Measurements from ENCODE around the gene XXYLT1.

The XXYLT1 gene

GRCh38 chr3:195267096-195267495 lies 3.9 kb downstream of the XXYLT1 start:
- no peak for DNase-seq (ENCODE audit: low read depth in 3 of 3)

GRCh38 chr3:195266428-195266827 lies 4.5 kb downstream of the XXYLT1 start:
- no peak for DNase-seq (ENCODE audit: low read depth in 3 of 3)

DNA sequence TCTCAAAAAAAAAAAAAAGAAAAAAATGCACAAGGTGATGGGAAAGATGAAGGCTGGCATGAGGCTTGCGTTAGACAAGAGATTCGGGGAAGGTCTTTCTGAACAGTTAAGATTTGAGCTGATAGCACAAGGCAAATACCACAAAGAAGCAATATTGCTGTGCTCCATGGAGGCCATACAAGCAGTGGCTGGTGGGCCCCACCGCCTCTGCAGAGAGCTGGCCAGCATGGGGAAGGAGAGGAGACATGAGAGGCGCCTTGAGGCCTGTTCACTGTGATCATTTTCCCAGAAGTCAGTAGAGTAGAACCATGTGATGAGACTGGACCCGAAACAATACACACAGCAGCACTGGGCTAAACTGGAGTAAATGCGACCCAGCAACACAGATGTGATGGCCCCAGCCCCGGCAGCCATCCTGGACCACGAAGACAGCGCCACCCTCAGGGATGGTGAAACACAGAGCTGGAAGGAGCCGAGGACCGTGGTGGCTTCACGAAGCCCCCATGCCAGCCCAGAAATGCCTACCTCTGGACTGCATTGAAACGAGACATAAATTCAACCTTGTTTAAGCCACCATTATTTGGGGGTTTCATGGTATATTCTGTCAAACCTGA lies 5.5 kb downstream of the XXYLT1 start:
- no peak for DNase-seq (ENCODE audit: low read depth in 3 of 3)

DNA sequence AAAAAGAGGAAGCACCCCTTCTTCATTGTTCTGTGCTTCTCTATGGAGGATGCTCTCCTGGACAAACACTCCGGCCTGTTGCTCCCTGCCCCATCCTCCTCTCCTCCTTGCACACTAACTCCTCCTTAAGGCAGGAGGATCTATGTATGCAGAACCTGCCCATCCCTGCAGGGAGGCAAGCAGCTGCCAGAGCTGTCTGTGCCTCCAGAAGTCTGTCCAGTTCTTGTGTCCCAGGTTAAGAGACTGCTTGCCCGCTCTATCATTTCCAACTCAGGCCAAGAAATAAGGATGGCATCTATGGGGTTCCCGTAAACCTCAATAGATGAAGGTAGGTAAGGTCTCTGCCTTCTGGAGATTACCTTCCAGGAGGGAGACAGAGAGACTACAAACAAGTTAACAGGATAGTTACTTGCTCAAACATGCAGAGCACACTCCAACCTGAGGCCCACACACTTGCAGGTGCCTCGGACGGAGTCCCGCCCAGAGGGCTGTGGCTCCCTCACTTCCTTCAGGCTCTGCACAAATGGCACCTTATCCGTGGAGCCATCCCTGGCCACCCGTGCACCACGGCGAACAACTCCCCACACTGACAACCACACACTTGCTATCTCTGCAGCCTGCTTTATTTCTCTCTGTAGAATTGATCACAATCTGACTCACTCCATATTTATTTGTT lies 6.9 kb downstream of the XXYLT1 start:
- no peak for DNase-seq (ENCODE audit: low read depth in 3 of 3)

DNA sequence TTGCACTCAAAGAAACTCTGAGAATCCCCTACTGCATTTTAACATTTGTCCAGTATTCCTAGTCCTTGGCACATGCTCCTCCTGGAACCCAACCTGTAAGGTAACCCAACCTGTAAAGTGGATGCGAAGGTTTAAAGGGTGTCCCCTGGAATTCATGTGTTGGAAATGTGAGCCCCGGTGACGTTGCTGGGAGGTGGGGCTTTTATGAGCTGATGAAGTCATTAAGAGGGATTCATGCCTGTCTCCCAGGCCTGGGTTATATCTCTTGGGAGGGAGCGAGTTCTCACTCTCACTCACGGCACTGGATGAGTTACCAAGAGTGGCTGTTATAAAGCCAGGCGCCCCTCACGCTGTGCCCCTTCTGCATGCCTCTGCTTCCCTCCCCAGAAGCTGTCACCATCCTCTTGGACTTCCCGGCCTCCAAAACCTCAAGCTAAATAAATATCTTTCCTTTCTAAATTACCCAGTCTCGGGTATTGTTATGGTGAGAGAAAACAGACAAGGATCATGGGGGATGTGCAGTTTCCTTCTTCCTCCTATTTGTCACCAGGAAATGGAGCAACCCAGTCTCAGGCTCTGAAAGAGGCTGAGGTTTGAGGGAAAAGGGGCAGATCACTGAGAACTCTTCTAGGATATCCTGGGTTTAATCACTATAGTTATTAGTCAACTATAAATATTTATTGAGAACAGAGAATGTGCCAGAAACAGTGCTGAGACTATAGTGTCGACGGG lies 7.6 kb downstream of the XXYLT1 start:
- no peak for DNase-seq (ENCODE audit: low read depth in 3 of 3)

DNA sequence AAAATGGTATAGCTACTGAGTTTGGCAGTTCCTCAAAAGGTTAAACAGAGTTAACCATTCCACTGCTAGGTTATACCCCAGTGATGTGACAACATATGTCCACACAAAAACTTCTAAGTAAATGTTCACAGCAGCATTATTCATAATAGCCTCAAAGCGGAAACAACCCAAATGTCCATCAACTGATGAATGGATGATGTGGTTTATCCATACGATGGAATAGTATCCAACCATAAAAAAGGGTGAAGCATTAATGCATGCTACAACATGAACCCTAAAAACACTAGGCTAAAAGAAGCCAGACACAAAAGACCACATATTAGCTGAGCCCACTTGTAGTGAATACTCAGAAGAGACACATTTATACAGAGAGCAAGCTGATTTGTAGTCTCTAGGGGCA lies 9.0 kb downstream of the XXYLT1 start:
- no peak for DNase-seq (ENCODE audit: low read depth in 3 of 3)

GRCh38 chr3:195260280-195260905 lies 10.6 kb downstream of the XXYLT1 start:
- DNase-seq (ENCODE audit: low read depth in 3 of 3): no peak

- DNase-seq (ENCODE audit: low read depth in 3 of 3): peak; percentile 70 to 84 (median 72)
These were observed 11.3 kb downstream of the XXYLT1 start for GRCh38 chr3:195259475-195260279.

DNA sequence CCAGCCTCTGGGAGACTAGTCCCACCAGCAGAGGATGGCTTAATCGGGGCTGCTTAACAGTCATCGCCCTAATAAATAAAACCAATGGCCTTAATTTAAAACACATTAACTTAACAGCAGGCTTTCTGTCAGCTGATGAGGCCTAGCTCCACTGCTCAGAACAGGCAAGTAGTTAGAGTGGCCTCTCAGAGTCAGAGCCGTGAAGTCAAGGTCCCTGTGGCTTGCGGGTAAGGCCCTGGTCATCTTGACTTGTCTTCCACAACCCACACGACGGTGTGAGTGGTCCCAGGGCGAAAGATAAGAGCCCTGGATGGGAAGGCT lies 11.8 kb downstream of the XXYLT1 start:
- no peak for DNase-seq (ENCODE audit: low read depth in 3 of 3)

- no peak for DNase-seq (ENCODE audit: low read depth in 3 of 3)
These were observed 12.4 kb downstream of the XXYLT1 start for GRCh38 chr3:195258449-195259153.

GRCh38 chr3:195257454-195258448 lies 13.2 kb downstream of the XXYLT1 start:
- no peak for DNase-seq (ENCODE audit: low read depth in 3 of 3)

DNA sequence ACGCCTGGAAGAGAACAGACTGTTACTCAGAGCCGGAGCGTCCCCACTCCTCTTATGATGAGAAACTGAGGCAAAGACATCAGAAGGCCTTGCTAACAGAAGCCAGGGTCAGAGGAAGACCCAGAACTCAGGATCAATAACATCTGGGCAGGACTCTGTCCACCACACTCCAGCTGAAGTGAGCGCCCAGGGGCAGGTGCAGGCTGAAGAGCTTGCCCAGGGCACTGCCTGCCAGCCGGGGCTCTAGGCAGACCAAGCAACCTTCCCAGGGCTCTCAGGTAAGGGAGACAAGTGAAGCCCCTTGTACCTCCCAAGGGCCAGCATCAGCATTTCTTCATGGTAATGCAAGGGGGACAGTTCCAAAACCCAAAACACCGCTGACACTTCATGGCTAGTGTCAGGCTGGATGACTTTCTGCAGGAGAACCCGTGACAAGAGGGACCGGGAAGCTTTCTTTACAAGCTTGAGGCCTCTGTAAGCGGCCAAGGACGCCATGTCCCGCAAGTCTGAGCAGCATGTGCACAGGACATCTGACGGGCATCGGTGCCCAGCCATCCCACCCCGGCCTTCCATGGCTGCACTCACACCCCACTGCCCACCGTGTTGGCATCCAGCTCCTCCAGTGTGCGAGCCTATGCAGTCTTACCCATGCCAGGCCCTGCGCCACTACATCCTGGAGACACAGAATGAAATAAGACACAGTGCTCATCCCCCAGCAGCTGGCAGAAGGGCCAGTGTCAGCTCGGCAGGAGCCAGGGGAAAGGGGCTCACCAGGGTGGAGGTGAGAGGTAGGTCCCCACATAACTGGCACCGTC lies 14.1 kb downstream of the XXYLT1 start:
- DNase-seq (ENCODE audit: low read depth in 3 of 3): no peak

GRCh38 chr3:195255571-195256501 lies 15.1 kb downstream of the XXYLT1 start:
- no peak for DNase-seq (ENCODE audit: low read depth in 3 of 3)

DNA sequence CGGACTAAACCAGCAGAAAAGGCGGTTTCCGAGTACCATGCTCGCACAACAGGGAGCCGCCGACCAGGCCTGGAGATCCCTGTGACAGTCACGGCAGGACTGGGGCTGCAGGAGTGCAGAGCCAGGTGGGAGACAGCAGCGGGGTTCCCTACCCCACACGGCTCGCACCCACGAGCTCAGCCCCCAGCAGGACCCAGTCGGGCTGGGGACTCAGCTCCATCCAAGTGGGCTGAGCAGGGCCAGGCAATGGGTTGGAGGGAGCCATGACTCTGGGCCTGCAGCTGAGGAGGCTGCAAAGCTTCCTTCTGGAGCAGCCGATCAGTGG lies 15.8 kb downstream of the XXYLT1 start:
- no peak for DNase-seq (ENCODE audit: low read depth in 3 of 3)

GRCh38 chr3:195254454-195255175 lies 16.3 kb downstream of the XXYLT1 start:
- no peak for DNase-seq (ENCODE audit: low read depth in 3 of 3)

GRCh38 chr3:195253923-195254432 lies 17.0 kb downstream of the XXYLT1 start:
- DNase-seq (ENCODE audit: low read depth in 3 of 3): no peak

DNA sequence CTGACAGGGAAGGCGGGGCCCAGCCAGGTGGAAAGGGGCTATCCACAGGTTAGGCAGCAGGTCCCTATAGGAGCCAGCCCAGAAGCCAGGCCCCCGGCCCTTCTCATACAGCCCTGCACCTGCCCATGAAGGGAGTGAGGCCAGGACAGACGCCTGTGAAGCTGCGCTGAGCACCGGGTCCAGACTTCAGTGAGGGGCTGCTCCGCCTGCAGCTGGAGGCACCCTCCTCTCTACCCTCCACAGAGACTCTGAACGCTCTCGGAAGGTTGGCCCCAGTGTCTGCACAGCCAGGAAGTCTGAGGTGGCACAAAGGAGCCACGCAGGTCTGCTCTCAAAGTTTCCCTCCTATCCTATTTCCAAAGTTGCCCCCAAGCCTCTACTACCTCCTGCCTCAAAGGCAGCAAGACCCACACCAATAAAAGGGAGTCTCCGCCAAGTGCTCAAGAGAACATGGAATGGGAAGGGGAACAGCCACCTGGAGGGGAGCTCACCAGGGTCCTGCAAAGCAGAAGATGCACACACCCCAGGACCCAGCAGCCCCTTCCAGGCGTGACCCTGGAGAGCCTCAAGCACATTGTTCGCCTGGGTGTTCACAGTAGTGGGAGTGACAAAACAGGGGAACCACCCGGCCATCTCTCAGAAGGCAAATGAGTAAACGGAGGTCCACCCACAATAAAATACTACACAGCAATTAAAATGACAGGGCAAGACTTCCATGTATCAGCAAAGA lies 19.5 kb downstream of the XXYLT1 start:
- DNase-seq (ENCODE audit: low read depth in 3 of 3): no peak

Data from stimulated activated CD4-positive, alpha-beta T cell treated with anti-CD3 and anti-CD28 coated beads, TNF-alpha, amount 100 ng/mL, for 24 hours (primary cell).